Kidney epithelial cell (primary cell): ENCODE data around the gene PSAP. TPM values are rescaled to one million over a fixed set of nuclear protein-coding genes. Genes with fewer than 3 reads are reported as not detected.

Source experiments
- DNase-seq: peaks from one replicate; pipeline ENCODE4 v3.0.0-alpha.2; 2010; ENCODE audit warnings: low read depth
- H3K27me3 ChIP-seq: 2 replicates; pipeline ENCODE4 v1.6.0; 2011; ENCODE audit warnings: low read length; ENCODE audit not compliant: control insufficient read depth, insufficient read depth
- H3K36me3 ChIP-seq: 2 replicates; pipeline ENCODE4 v1.5.1; 2011; ENCODE audit warnings: low read length; ENCODE audit not compliant: control insufficient read depth, insufficient read depth
- H3K4me3 ChIP-seq: 2 replicates; pipeline ENCODE4 v1.5.1; 2011; ENCODE audit warnings: low read depth, mild to moderate bottlenecking, control low read depth, low read length
- CTCF ChIP-seq: IDR thresholded peaks from 2 replicates; pipeline ENCODE4 v1.5.1; 2011; ENCODE audit warnings: mild to moderate bottlenecking, moderate library complexity, low read length, control low read depth, inconsistent platforms; ENCODE audit not compliant: insufficient read depth, poor library complexity, severe bottlenecking
- total RNA-seq: library from RNA; depleted of rRNA; stranded (reverse); fragments of >200 nt; gene quantifications from 2 replicates; pipeline ENCODE4 v1.2.3, GENCODE V29; 2015

The PSAP gene
- total RNA-seq, 1 donor from 2014 or later: 1,398 TPM

DNA sequence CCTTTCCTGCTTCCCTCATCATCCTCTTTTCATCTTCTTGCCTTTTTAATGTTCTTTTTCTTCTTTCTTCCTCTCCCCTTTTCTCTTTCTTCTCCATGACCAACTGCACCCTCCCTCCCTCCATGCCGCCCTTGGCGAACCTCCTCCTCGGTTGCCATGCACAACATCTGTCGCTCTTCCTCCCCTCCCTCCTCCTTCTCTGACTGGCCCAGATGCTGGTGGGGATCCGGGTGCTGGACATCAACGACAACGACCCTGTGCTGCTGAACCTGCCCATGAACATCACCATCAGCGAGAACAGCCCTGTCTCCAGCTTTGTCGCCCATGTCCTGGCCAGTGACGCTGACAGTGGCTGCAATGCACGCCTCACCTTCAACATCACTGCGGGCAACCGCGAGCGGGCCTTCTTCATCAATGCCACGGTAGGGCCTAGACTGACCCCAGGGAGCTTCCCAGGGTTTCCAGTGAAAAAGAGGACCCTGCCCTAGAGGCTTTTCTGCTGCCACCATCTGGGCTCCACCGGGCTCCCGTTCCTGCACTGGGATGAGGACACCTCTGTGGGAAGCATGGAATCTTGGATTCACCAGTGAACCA is 66.3 kb downstream of the PSAP start:
- TF ChIP-seq CTCF: no peak
- Histone ChIP-seq H3K36me3 (no peaks in the 10 kb centered on the region), H3K4me3 (no peak overlapping the region), H3K27me3 (peaks cover 8% of the 10 kb centered on the region)
- no peak for DNase-seq

DNA sequence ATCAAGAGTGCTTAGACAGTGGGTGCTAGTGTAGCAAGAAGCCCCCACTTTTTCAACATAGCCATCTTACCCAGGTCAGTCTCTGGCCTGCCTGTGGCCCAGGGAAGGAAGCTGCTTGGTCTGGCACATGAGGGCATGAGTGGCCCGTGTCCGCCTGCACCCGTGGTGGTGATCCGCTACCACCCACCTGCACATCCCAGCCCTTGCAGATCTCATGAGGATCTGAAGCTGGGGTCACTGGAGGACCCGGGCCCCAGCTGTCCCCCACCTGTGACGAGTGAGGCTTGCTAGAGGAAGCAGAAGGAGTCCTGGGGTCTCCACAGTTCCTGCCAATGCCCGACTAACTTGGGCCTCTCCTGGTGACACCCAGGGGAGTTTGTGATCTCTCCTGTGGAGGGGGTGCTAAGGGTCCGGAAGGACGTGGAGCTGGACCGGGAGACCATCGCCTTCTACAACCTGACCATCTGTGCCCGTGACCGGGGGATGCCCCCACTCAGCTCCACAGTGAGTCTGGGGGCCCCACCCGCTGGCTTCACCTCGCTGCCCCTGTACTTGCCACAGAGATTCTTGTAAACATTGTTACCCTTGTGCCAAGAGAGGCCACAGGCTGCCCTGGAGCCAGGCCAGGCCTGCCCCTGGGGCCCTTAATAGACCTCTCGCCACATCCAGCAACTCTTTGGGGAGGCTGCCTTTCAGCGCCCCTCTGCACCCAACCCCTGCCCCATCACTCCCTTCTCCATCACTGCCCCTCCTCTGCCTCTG is 67.0 kb downstream of the PSAP start:
- no peak overlapping the region for H3K4me3 ChIP-seq
- TF ChIP-seq CTCF: no peak
- DNase-seq: no peak

GRCh38 chr10:71782917-71783490 is 68.0 kb downstream of the PSAP start:
- no peaks in the 10 kb centered on the region for H3K36me3 ChIP-seq
- peaks cover 8% of the 10 kb centered on the region for H3K27me3 ChIP-seq
- TF ChIP-seq CTCF: no peak
- DNase-seq: no peak
- no peak overlapping the region for H3K4me3 ChIP-seq

More for the DNA sequence above, 67.0 kb downstream of the PSAP start:
- peaks cover 8% of the 10 kb centered on the region for H3K27me3 ChIP-seq
- no peaks in the 10 kb centered on the region for H3K36me3 ChIP-seq

- H3K27me3 ChIP-seq: peaks cover 8% of the 10 kb centered on the region
- no peak overlapping the region for H3K4me3 ChIP-seq
- DNase-seq: no peak
- no peak for TF ChIP-seq CTCF
- H3K36me3 ChIP-seq: no peaks in the 10 kb centered on the region
Observed at GRCh38 chr10:71782221-71782916, 68.7 kb downstream of the PSAP start.

- TF ChIP-seq CTCF: no peak
Observed at GRCh38 chr10:71780719-71781118, 70.3 kb downstream of the PSAP start.

More at GRCh38 chr10:71780719-71781118, 70.3 kb downstream of the PSAP start:
- Histone ChIP-seq H3K4me3 (no peak overlapping the region), H3K36me3 (no peaks in the 10 kb centered on the region), H3K27me3 (peaks cover 6% of the 10 kb centered on the region)
- DNase-seq: no peak
